HG02884 (cell line): Measurements from ENCODE around the gene PKMYT1.

Experiments
- ATAC-seq: cut with Tn5 transposase; IDR thresholded peaks from one replicate; pipeline ENCODE4 v1.9.1; 2021; ENCODE audit warnings: mild to moderate bottlenecking, moderate library complexity; ENCODE audit not compliant: unreplicated experiment

PKMYT1 gene

DNA sequence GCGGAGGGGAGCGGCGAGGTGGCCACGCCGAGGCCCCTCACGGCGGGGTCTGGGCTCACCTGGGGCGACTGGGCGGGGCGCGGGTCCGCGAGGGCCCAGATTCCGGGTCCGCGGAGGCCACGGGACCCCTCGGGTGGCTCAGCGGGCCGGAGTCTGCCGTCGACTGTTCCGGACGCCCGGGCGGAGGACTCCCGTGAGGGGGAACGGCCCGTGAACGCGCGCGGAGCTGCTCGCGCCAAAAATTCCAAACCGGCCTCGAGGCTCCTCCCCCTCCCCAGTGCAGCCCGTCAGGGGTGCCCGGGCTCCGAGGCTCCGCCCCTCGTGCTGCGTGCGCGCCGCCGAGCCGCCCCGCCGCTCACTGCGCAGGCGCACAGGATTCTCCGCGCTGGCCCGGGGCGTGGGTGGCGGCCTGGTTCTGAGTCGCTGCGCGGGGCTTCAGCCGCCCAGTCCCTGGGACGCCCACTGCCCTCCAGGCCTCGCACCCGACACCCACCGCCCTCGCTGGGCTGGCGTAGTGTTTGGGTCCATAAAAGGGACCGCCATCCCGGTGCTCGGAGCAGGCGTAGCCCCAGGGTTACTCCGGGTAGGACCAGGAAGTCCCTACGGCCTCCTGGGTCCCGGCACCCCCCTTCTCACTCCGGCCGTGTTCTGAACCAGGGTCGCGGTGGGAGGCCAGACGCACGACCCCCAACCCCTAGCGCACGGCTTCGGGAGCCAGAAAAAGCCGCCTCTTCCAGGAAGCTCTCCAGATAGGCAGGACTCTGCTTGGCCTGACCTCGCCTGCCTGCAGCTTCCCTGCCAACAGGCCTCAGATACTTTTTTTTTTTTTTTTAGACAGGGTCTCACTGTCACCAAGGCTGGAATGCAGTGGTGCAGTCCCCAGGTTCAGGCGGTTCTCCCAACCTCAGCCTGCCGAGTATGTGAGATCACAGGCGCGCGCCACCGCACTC is at the start of gene PKMYT1:
Gene PKMYT1 (minus strand): TSS at position 220 of the 950 bp plus-strand sequence. CDS start 789 bp downstream, outside the sequence.
- ATAC-seq, result peak; percentile 51

DNA sequence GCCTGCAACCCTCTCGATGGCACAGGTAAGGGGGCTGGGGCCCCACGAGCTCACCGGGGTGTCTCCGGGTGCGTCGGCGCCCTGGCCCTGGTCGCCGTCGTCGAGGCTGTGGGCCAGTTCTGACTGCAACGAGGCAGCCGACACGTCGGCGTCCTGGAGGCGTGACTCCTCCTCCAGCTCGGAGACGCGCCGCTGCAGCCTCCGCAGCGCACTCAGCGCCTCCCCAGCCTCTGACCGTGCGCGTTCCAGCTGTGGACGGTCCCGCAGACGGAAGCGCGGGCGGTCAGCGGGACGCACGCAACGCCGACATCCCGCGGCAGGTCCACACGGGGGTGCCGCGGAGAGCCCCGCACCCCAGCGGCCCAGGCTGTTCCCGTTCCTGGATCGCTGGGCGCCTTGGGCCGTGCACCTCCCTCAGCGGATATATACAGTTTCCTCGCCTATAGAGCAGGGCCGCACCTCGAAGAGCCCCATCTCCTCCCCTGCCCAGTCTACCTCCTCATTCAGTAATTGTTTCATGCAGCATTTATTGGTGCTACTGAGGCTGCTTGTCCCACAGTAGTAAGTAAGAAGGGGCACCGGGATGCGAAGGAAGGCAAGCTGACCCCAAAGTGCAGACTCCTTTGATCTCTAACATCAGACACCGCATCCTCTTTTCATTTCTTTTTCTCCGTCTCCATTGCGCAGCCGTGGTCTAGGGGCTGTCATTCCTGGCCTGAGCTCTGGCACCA is 49.4 kb upstream of the PKMYT1 start:
- ATAC-seq, result no peak

DNA sequence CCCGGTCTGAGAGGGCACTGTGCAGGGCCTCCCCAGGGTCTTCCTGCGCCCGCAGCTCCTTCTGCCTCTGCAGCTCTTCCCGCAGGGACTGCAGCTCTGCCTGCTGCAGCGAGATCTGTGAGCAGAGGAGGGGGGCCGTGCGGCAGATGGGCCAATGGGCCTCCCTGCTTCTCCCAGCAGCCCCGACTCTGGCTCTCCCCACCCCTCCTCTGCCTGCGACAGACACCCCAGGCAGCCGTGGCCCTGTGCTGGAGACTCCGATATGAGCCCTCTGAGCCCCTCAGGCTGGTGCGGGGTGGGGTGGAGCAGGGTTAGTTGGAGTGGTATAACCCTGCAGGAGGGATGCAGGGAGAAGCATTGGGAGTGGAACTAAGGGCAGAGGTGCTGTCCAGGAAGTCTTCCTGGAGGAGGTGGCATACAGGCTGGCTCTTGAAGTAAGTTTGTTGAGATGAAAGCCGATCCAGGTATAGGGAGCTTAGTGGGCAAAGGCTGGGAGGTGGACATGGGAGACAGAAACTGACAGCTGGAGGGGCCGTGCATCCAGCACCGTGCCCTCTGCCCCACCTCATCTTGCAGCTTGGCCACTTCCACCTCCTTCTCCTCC is 48.6 kb upstream of the PKMYT1 start:
- ATAC-seq, result no peak

DNA sequence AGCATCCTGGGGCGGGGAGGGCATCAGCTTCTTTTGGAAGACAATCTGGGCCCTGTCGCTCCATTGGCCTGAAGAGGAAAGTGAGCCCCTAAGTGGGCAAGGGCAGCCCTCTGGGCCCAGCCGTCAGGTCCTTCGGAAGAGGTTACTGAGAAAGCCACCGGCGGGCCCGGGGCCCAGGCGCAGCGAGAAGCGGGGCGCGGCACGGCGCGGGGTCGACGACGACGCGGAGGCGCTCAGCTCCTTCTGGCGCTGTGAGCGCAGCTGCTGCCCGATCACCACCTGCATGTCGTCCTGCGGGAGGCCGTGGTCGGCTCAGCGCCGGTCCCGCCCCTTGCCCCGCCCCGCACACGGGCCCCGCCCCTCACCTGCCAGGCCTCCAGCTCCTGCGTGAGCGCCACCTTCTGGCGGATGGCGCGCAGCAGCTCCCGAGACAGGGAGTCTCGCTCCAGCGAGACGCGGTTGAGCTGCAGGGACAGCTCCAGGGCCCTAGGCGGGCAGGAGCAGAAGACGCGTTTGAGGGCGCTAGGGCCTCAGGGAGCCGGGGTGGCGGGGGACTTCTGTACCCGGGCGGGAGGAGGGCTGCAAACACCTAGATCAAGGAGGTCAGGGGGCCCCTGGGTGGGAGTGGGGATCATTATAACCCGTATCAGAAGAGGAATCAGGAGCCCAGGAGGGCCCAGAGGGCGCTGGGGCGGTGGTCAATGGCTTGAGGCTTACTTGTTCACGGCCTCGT is 47.9 kb upstream of the PKMYT1 start:
- ATAC-seq, result no peak

DNA sequence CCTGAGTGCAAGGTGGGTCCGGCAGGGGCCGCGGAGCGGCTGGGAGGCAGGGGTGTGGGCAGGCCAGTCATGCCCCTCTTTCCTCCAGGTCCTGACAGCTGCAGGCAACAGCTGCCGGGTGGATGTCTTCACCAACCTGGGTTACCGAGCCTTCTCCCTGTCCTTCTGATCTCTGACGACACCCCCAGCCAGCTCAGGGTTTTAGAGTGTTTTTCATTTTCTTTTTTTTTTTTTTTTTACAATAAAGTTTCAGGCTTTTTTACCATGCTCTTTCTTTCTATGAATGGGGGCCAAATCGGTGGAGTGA is 47.2 kb upstream of the PKMYT1 start:
- no peak for ATAC-seq

DNA sequence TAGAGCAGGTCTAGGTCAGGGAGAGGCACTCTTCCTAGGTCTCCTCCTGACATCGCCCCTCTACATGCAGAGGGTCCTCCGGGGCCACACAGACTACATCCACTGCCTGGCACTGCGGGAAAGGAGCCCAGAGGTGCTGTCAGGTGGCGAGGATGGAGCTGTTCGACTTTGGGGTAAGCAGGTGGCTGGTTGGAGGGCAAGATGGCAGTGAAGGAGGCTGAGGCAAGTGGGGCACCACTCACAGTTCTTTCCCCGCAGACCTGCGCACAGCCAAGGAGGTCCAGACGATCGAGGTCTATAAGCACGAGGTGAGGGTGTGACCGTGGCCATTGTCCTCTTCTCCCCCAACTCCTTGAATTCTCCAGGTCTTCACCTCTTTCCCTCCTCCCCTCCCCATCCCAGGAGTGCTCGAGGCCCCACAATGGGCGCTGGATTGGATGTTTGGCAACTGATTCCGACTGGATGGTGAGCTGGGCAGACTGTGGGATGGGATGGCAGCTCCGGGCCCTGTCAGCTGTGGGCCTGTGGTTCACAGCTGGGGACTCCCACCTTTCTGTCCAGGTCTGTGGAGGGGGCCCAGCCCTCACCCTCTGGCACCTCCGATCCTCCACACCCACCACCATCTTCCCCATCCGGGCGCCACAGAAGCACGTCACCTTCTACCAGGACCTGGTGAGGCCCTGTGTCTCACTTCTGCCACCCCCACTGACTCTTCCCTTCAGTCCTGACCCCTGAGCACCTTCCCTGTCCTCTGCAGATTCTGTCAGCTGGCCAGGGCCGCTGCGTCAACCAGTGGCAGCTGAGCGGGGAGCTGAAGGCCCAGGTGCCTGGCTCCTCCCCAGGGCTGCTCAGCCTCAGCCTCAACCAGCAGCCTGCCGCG is 46.6 kb upstream of the PKMYT1 start:
- no peak for ATAC-seq

DNA sequence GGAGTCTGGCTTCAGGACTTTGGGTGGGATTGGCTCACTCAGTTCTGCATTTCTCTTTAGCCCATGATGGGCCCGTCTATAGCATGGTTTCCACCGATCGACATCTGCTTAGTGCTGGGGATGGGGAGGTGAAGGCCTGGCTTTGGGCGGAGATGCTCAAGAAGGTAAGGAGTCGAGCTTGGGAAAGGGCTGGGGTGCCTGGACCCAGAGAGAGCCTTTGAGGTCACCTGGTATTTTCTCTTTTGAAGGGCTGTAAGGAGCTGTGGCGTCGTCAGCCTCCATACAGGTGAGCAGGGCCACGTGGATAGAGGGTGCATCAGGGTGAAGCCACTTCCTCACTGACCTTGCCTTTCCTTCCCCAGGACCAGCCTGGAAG is 45.7 kb upstream of the PKMYT1 start:
- ATAC-seq, result no peak

DNA sequence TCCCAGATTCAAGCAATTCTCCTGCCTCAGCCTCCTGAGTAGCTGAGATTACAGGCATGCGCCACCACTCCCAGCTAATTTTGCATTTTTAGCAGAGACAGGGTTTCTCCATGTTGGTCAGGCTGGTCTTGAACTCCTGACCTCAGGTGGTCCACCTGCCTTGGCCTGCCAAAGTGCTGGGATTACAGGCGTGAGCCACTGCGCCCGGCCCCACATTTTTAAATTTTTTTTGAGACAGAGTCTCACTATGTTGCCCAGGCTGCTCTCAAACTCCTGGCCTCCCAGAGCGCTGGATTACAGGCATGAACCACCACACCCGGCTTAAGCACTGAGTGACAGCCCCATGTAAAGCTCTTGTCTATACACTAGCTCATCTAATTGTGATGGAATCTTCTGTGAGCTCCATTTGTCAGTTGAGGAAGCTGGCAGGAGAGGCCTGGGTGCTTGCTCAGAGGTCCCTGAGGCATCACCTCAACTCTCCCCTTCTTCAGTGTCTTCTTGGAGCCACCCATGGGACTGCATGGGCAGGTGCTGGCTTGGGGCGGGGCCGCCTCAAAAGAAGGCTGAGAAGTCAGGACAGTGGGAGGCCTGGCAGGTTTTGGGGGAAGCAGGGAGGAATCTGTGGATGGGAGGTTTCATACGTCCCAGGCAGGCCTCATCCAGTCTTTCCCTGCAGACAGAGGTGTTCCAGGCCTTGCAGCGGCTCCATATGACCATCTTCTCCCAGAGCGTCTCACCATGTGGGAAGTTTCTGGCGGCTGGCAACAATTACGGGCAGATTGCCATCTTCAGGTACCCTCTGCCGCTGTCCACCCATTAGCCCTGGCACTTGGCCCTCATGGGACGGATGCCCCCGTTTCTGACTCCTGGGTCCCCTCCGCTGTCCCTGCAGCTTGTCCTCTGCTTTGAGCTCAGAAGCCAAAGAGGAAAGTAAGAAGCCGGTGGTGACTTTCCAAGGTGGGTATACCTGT is 45.1 kb upstream of the PKMYT1 start:
- ATAC-seq, result no peak

DNA sequence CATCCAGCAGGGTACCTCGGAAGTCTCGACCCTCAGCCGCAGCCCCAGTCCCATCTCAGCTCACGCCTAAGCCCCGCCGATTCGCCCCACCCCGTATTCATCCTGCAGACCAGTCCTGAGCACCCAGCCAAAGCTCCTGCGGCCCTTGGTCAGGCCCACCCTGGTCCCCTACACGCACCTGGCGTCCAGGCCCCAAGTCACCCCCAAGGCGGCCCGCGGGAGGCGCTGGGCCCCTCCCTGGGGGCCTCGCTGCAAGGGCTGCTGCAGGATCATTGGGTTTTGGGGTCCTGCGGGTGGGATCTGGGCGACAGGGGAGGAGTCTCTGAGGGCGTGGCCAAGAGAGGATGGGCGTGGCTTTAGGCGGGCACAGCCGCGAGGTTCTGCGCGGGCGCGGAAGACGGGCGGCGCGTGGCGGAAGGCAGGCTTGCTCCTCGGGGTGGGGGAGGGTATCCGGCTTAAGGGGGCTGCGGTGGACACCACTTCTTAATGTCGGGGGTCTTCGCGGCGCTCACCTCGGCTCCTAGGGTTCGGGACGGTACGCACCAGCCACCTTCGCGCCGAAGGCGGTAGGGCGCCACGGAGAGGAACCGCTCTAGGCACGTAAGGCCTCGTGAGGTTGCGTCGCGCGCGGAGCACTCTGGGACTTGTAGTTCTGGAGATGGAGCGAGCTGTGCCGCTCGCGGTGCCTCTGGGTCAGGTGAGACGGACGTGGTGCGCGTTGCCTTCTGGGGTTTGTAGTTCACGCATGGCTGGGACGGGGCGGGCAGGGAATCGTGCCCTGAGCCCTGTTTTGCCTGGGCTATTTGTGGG is 43.6 kb upstream of the PKMYT1 start, which contains the start of the genes HCFC1R1 and THOC6:
Gene HCFC1R1 (minus strand): TSS at position 274 of the 810 bp plus-strand sequence. CDS start 1 bp downstream, at position 273.
Gene THOC6 (plus strand): TSS at position 367 of the 810 bp plus-strand sequence. CDS start 292 bp downstream, at position 659.
- ATAC-seq, result peak; percentile 75

DNA sequence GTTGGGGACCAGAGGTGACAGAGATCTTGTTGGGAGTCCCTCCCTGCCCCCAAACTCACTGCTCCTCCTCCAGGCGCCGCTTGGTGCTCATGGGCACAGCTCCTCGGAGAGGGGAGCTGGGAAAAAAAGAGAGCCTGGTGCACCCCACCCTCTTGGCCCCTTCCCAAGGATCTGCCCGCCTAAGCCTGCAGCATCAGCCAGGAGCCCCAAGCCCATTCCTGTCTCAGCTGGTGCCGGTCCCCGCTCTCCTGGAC is 43.1 kb upstream of the PKMYT1 start:
- ATAC-seq, result no peak

DNA sequence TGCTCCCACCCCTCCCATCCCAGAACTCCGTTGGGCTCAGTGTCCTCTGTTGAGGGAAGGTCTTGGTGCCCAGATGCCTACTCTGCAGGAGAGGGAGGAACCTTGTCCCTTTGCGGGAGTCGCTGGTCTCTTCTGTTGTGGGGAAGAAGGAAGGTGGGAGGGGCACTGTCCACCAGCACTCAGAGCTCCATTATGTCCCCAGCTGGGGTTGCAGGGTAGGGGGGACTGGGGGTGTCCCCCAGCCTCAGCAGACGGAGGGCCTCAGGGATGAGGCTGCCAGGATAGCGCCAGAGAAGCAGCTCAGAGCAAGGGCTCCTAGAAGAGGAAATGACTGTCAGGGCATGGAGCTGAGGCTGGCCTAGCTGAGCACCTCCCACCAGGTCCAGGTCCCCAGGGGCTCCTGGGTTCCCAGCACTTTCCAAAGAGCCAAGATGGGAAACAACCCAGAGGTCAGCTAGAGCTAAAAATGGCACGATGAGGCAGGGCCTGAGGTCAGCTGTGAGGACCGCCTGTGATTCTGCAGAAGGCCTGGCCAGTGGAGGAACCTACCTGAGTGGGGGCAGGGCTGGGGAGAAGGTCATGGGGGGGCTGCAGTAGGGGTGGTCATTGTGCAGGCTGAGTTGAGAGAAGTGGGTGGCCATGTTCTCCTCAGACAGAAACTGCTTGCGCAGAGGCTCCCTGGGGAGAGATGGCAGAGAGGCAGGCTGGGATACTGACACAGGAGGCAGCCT is 42.6 kb upstream of the PKMYT1 start:
- ATAC-seq, result no peak

DNA sequence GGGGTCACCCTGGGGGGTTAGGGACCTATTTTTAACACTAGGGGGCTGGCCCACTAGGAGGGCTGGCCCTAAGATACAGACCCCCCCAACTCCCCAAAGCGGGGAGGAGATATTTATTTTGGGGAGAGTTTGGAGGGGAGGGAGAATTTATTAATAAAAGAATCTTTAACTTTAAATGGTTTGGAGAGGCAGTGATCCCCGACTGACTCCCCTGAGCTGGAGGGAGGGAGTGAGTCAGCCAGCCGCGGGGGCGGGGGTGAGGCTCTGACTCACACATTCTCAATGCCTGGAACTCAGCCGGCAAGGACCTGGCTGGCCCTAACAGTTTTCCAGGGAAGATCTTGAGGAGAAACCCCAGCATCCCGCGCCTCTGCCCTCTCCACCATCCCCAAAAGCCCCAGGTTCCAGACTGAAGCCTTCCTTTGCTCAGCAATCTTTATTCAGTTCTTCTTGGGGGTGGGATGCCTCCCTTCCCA is 42.0 kb upstream of the PKMYT1 start:
- no peak for ATAC-seq

DNA sequence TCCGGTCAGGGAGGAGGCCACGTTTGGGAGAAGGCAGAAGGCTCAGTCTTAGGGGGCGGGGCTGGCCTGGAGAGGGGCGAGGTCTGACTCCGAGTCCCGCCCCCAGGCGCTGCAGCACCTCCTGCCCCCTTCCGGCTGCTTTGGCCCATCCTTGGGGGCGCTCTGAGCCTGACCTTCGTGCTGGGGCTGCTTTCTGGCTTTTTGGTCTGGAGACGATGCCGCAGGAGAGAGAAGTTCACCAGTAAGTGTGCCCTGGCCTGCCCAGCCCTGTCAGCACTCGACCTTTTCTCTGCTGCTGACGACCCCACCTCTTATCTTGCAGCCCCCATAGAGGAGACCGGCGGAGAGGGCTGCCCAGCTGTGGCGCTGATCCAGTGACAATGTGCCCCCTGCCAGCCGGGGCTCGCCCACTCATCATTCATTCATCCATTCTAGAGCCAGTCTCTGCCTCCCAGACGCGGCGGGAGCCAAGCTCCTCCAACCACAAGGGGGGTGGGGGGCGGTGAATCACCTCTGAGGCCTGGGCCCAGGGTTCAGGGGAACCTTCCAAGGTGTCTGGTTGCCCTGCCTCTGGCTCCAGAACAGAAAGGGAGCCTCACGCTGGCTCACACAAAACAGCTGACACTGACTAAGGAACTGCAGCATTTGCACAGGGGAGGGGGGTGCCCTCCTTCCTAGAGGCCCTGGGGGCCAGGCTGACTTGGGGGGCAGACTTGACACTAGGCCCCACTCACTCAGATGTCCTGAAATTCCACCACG is 41.4 kb upstream of the PKMYT1 start:
- no peak for ATAC-seq

DNA sequence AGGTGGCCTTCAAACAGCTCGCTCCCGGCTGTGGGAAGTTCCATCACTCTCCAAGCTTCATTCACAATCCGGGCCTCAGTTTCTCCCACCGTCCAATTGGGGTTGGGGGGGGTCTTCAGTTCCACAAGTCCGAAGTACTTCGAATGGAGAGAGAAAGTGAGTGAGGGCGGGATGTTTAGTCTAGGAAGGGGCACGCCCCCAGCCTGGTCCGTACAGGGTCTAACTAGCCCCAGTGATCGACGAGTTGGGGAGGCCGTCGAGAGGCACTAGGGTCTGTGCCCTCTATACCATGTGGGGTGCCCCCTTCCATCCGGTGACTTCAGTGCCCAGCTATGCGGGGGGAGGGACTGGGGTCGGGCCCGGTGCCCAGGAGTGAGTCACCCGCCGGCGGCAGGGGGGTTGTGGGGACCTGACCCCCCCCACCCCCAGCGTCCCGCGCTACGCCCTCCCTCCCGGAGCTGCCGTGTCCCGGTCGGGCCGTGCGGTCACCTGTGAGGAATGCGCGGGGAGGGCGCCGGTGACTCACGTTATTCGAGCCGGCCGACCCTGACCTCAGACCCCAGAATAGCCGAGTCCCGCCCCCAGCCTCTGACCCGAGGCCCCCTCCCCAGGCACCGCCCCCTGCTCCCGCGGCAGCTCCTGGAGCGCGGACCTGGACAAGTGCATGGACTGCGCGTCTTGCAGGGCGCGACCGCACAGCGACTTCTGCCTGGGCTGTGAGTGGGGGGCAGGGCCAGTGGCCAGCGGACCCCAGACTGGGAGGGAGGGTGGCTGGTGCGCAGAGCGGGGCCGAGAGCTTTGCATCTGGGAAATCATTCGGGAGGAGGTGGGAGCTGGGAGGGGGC is 40.6 kb upstream of the PKMYT1 start:
- no peak for ATAC-seq

DNA sequence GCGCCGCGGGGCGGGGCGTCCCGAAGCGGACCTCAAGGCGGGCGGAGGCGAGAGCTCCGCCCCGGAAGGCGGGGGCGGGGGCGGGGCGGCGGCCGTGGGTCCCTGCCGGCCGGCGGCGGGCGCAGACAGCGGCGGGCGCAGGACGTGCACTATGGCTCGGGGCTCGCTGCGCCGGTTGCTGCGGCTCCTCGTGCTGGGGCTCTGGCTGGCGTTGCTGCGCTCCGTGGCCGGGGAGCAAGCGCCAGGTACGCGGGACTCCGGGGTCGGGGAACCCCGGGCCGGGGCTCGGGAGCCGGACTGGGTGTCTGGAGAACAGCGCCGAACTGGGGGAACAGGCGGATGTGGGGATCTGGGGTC is 40.0 kb upstream of the PKMYT1 start, which contains the start of gene TNFRSF12A:
Gene TNFRSF12A (plus strand): TSS at position 122 of the 357 bp plus-strand sequence. CDS start 30 bp downstream, at position 152.
- no peak for ATAC-seq
